ENCODE results near the gene TSPAN4. TPM values are rescaled to one million over a fixed set of nuclear protein-coding genes. Genes with fewer than 3 reads are reported as not detected.

TSPAN4 gene
- total and polyA plus RNA-seq, 2 of the 13 experiments (the other 11 are each of a cell fraction or from before 2014, with no cell fraction given): 31.7 to 68.3 TPM

DNA sequence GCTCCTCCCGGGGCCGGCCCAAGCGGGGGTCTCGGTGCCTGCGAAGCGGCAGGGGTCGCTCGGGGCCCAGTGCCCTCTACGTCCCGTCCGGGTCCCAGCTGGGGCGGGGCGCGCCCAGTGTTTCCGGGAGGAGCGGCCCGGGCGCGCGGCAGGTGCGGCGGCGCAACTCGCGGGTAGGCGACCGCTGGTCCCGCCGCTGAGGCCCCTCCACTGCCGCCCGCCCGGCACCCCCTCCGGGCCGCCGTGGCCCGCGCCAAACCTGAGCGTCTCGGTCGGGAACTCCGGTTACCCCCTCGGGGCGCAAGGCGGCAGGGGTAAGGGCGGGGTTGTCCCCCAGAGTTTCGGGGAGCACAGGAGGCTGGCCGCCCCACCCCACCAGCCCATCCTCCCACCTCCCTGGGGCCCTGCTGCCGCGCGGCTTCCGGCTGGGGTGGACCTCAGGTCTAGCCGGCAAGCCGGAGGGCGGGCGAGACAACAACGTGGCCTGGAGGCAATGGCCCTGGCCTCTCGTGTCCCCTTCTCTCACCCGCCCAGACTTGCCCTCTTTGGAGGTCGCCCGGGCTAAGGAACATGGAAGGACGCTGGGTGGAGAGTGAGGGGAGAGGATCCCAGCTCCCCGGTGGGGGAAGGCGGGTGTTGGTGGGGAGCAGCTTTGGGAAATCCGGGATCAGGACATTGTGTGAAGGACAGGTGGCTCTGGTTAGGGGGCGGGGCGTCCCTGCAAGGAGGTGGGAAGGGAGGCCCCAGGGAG is 15.3 kb upstream of the TSPAN4 start (continued):
- TF ChIP-seq SP1 (IDR thresholded peaks at IDR 0.05) (no peak), SP1 (CRISPR knock-in tag; IDR thresholded peaks at IDR 0.05) (no peak; the same call in 1 of the 2 replicates), FOSL2 (CRISPR knock-in tag; IDR thresholded peaks at IDR 0.05) (peak; percentile 29; the same call in 1 of the 2 replicates), ZNF746 (CRISPR knock-in tag; IDR thresholded peaks at IDR 0.05) (peak; percentile 98), ZNF598 (CRISPR knock-in tag; IDR thresholded peaks at IDR 0.05; ENCODE audit: borderline replicate concordance) (no peak), RCOR2 (CRISPR knock-in tag; IDR thresholded peaks at IDR 0.05) (no peak), ZNF446 (CRISPR knock-in tag; IDR thresholded peaks at IDR 0.05) (no peak), ZNF142 (CRISPR knock-in tag; IDR thresholded peaks at IDR 0.05) (no peak), PRPF4 (IDR thresholded peaks at IDR 0.05; ENCODE audit: low read depth, low read length, poor library complexity, severe bottlenecking) (no peak), NR3C1 (CRISPR knock-in tag; IDR thresholded peaks at IDR 0.05) (no peak), HMG20A (CRISPR knock-in tag; IDR thresholded peaks at IDR 0.05; ENCODE audit: borderline replicate concordance) (no peak), NFKBIZ (CRISPR knock-in tag; IDR thresholded peaks at IDR 0.05) (0 out of 2 replicates have a peak, but pooled peaks have one; percentile 60), RFX3 (CRISPR knock-in tag; IDR thresholded peaks at IDR 0.05) (no peak), FIP1L1 (IDR thresholded peaks at IDR 0.05; ENCODE audit: borderline replicate concordance, insufficient read depth, low read depth, low read length) (0 out of 2 replicates have a peak, but pooled peaks have one; percentile 51)
- TF ChIP-seq, protein P1, sequence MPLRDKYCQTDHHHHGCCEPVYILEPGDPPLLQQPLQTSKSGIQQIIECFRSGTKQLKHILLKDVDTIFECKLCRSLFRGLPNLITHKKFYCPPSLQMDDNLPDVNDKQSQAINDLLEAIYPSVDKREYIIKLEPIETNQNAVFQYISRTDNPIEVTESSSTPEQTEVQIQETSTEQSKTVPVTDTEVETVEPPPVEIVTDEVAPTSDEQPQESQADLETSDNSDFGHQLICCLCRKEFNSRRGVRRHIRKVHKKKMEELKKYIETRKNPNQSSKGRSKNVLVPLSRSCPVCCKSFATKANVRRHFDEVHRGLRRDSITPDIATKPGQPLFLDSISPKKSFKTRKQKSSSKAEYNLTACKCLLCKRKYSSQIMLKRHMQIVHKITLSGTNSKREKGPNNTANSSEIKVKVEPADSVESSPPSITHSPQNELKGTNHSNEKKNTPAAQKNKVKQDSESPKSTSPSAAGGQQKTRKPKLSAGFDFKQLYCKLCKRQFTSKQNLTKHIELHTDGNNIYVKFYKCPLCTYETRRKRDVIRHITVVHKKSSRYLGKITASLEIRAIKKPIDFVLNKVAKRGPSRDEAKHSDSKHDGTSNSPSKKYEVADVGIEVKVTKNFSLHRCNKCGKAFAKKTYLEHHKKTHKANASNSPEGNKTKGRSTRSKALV (CRISPR knock-in tag; IDR thresholded peaks at IDR 0.05): no peak
- TF ChIP-seq, protein P2, sequence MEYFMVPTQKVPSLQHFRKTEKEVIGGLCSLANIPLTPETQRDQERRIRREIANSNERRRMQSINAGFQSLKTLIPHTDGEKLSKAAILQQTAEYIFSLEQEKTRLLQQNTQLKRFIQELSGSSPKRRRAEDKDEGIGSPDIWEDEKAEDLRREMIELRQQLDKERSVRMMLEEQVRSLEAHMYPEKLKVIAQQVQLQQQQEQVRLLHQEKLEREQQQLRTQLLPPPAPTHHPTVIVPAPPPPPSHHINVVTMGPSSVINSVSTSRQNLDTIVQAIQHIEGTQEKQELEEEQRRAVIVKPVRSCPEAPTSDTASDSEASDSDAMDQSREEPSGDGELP (IDR thresholded peaks at IDR 0.05; ENCODE audit: borderline replicate concordance, low read depth): peak; percentile 14; the same call in 1 of the 2 replicates
- TF ChIP-seq, protein P3, sequence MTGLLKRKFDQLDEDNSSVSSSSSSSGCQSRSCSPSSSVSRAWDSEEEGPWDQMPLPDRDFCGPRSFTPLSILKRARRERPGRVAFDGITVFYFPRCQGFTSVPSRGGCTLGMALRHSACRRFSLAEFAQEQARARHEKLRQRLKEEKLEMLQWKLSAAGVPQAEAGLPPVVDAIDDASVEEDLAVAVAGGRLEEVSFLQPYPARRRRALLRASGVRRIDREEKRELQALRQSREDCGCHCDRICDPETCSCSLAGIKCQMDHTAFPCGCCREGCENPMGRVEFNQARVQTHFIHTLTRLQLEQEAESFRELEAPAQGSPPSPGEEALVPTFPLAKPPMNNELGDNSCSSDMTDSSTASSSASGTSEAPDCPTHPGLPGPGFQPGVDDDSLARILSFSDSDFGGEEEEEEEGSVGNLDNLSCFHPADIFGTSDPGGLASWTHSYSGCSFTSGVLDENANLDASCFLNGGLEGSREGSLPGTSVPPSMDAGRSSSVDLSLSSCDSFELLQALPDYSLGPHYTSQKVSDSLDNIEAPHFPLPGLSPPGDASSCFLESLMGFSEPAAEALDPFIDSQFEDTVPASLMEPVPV (CRISPR knock-in tag; IDR thresholded peaks at IDR 0.05): no peak
- TF ChIP-seq, protein P4, sequence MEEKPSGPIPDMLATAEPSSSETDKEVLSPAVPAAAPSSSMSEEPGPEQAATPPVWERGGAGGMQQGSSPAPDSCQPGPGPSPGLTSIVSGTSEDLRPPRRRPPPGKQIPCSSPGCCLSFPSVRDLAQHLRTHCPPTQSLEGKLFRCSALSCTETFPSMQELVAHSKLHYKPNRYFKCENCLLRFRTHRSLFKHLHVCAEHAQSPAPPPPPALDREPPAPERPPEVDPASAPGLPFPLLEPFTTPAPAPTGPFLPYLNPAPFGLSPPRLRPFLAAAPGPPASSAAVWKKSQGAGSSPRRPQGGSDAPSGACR (CRISPR knock-in tag; IDR thresholded peaks at IDR 0.05): peak; percentile 89
